Fibroblast of skin of abdomen (primary cell): ENCODE measurements around the gene PTCH1.

ENCODE experiments used
- DNase-seq: peaks from one replicate; pipeline ENCODE4 v3.0.0-alpha.2; 2013

PTCH1 gene

GRCh38 chr9:95497772-95498171 is 19.0 kb downstream of the PTCH1 start:
- DNase-seq, result peak; percentile 84

DNA sequence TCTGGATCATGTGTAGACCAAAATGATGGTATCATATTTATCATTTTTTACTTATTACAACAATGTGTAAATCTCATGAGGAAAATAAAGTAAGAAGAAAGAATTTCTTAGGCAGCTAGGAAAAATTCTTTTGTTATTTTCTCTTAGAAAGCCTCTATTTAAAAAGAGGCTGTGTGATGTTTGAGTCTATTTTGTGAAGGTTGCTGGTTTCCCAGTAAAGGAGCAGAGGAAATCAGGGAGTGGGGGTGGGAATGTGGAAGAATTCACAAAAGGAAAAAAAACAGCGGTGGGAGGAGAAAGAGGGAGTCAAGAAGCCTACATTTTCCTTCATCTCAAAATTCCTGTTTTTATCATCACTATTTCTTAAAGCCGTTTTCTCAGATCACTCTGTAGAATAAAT is 20.1 kb downstream of the PTCH1 start:
- peak; percentile 27 for DNase-seq

DNA sequence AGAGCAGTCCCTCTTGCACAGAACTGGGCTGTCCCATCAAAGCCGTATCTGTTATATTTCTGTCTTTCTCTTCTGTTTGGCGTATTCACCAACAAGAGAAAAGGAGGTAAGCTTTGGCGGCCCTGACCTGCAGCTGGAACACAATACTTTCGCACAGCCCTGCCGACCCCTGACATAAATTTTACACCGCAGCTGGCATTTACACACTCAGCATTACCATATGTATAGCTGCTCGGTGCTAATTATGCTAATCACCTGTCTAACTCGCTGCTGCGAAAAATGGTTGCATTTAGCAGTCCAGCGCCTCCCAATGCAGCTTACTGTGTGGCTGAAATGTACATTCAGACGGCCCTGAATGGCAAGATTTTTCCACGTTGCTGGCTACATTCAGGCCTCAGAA is 20.8 kb downstream of the PTCH1 start:
- DNase-seq, result no peak

GRCh38 chr9:95495529-95495928 is 21.2 kb downstream of the PTCH1 start:
- DNase-seq, result no peak

- DNase-seq, result peak; percentile 26
Observed at GRCh38 chr9:95494416-95495371, 22.1 kb downstream of the PTCH1 start.

DNA sequence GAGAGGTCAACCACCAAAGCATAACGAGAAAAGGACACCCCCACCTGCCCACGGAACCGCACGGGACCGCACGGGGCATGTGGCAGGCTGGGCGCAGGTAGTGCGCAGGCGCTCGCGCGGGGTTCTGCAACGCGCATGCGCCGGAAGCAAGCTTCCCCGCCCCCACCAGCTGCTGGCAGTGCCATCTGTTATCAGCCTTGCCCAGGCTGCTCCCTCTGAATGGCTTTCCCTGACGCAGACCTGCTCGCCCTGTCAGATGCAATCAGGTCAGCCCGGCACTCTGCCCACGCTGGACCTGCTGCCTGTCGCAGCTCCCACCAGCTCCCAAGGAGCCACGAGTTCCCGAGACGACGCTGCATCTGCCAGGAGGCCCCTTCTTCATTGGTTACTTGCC is 22.8 kb downstream of the PTCH1 start:
- DNase-seq, result no peak

GRCh38 chr9:95493402-95493801 is 23.4 kb downstream of the PTCH1 start:
- no peak for DNase-seq

- no peak for DNase-seq
Observed at GRCh38 chr9:95491543-95492320, 25.0 kb downstream of the PTCH1 start.

DNA sequence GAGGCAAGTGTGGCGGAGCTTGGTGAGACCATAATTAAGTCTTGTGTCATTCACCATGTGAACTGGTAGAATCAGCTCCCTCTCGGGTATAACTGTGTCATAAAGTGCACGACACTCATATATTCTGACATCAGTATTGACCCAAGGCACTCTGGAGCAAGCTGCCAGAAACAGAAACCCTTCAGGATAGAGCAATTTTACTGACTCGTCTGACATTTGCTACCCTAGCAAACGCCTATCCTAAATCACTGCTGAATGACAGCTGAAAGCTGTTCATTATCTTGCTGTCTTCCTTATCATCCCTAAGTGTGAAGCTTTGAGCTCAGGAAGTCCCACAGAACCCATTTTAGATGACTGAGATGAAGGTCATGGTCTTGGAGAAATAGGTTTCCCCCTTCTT is 27.8 kb downstream of the PTCH1 start:
- no peak for DNase-seq

- no peak for DNase-seq
Observed at GRCh38 chr9:95486318-95486717, 30.5 kb downstream of the PTCH1 start.

DNA sequence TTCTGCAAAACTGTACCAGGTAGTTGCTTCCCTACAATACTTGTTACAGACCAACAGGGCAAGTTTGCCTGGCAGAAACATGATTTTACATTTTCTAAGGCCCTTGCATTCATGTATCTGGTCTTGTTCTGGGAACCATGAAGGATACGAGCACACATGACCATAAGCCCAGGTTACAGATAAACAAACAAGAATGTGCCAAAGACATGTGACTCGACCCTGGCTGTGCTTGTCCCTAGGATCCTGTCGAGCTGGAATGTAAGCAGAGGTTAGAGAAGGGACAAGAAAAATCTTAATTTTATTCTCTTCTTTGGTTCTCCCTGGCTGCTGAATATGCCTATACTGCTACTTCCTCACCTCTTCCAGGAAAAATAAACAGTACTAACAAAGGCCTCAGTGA is 32.5 kb downstream of the PTCH1 start:
- DNase-seq, result no peak

DNA sequence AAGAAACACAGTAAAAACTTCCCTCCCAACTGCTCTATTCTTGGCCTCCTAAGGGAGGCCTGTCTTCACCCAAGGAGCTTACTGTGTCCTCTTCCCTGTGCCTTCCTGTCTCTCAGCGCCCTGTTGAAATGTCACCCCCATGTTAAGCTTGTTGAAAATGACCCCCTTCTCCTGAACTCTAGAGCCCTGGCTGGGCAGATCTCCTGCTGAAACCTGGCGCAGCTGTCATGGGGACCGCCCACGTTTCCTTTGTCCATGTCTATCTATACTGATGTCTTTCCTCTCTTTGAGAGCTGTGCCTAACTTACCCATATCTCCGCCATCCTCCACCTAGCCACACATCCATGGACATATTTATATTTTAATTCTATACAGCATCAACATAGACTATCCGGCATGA is 33.3 kb downstream of the PTCH1 start:
- no peak for DNase-seq

- DNase-seq, result no peak
Observed at GRCh38 chr9:95482621-95483020, 34.1 kb downstream of the PTCH1 start.

DNA sequence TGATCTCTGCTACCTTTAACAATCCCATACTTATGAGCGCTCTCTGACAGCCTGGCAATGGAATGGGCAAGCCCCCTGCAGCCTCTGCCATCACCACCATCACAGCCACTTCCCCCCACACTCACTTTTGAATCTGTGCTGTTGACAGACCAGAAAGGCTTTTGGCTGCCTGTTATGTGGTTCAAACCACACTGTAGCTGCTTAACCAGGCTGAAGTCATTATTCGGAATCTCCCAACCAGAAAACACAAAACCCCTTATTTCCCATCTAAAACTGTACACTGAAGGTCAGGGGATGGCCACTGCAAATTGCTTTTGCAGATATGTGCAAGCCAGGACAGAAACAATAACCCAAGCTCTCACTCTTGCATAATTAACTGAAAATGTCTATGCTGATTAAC is 35.8 kb downstream of the PTCH1 start:
- no peak for DNase-seq

DNA sequence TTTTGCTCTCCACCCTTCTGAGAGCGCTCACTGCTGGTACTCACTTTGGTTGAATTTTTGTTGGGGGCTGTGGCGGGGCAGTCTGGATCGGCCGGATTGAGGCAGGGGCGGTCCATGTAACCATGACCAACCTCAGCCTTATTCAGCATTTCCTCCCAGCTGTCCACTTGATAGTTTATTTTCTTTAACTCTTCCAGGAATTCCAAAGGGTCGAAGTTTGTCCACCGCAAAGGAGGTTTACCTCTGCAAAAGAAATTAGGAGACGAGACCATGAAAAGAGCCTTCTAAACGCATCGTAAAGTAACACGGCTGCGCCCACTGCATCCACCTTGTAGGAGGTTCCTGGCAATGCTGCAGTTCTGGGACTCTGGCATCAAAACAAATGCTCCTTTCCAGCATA is 36.4 kb downstream of the PTCH1 start:
- DNase-seq, result no peak

- no peak for DNase-seq
Observed at GRCh38 chr9:95479330-95479729, 37.4 kb downstream of the PTCH1 start.

GRCh38 chr9:95478335-95478734 is 38.4 kb downstream of the PTCH1 start:
- DNase-seq, result no peak

GRCh38 chr9:95477885-95478284 is 38.9 kb downstream of the PTCH1 start:
- DNase-seq, result no peak

DNA sequence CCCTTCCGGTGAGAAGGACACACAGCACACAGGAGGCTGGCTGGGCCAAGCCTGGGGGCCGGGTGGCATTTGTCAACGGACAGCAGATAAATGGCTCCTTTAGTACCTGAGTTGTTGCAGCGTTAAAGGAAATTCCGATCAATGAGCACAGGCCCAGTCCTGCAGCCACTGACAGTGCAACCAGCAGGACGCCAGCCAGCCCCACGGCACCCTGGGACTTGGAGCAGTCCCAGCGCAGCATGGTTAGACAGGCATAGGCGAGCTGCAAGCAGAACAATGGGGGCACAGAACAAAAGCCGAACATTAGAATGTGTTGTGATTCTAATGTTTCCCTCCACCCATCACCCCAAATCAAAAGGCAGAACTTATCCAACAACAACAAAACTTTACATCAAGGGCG is 39.3 kb downstream of the PTCH1 start:
- DNase-seq, result no peak

- no peak for DNase-seq
Observed at GRCh38 chr9:95468791-95469190, 48.0 kb downstream of the PTCH1 start.

- DNase-seq, result no peak
Observed at GRCh38 chr9:95465115-95465514, 51.7 kb downstream of the PTCH1 start.

- no peak for DNase-seq
Observed at GRCh38 chr9:95463148-95464060, 53.4 kb downstream of the PTCH1 start.
